ENCODE results near the gene ZNF480. TPM values are rescaled to one million over a fixed set of nuclear protein-coding genes. Genes with fewer than 3 reads are reported as not detected.
A peak's percentile ranks its signal among the peaks of the same experiment; 100 is the strongest.
"Not testable (repeated sequence)": the region's sequence is repeated elsewhere in the genome, so short reads cannot be mapped to it uniquely, and the experiment has no call there.

Gene ZNF480
- total RNA-seq, 1 experiment from 2014 or later, result 9.6 TPM

DNA sequence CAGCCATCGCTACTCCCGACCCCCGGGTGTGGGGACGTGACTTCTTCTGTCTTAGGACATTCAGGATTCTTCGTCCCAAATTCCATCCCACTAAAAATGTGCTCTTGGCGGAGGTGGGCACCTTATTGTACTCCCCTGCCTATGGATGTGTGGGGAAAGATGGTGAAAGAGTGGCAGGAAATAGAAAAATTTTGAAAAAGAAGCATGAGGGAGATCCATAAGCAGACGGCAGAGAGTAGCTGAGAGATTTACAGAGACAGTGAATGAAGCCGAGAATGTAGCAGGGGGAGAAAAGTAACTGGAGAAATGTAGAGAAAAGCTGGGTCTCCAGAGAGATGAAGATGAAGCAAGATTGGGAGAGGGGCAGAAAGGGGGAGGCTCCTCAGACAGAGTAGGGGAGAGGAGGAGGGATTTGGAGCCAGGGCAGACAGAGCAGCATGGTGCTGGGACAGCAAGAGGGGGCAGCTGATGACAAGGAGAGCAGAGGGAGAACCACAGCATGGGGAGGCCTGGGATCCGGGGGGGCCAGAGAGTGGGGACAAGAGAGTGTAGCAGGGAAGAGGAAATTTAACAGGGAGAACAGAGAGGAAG is 39.9 kb downstream of the ZNF480 start:
- TF ChIP-seq EZH2phosphoT487 (IDR thresholded peaks at IDR 0.05; ENCODE audit: borderline replicate concordance, low read length) (no peak), EZH2 (IDR thresholded peaks at IDR 0.05; ENCODE audit: low read length, unreplicated experiment) (no peak), CTCF (conservative IDR thresholded peaks at IDR 0.05; ENCODE audit: low read depth, low read length) (no peak)
- ChIA-PET POLR2A (ENCODE audit: unreplicated experiment) (no interaction called here), CTCF (no interaction called here)
- no peaks in the 10 kb centered on the region for H3K4me1 ChIP-seq (ENCODE audit: insufficient read depth, low read length)
- no TSS peak for BruUV-seq (replicated peaks)
- no peaks in the 10 kb centered on the region for H4K20me1 ChIP-seq (ENCODE audit: low read length)
- peaks cover 23% of the 10 kb centered on the region for H3K9me3 ChIP-seq (ENCODE audit: low read length)
- no peaks in the 10 kb centered on the region for H3K79me2 ChIP-seq (ENCODE audit: low read length)
- no peak; the same call in 1 of the 2 replicates for ATAC-seq
- intact Hi-C loops (cut with micrococcal nuclease), result no loop called here
- no peaks in the 10 kb centered on the region for H3K9me2 ChIP-seq (replicated peaks; ENCODE audit: low read length)
- no peak overlapping the region for H3K27ac ChIP-seq (ENCODE audit: low read length)
- no peaks in the 10 kb centered on the region for H3F3A ChIP-seq (ENCODE audit: low read length, unreplicated experiment)
- H2AFZ ChIP-seq (ENCODE audit: low read length), result peak overlapping the region; percentile 96; the same call in 1 of the 2 replicates
- H3K36me3 ChIP-seq (ENCODE audit: low read depth, low read length), result peaks cover 3% of the 10 kb centered on the region; the same call in 1 of the 2 replicates
- no peak for DNase-seq
- peak overlapping the region; percentile 77 for H3K9ac ChIP-seq (ENCODE audit: low read length)
- H3K27me3 ChIP-seq (ENCODE audit: low read length), result no peaks in the 10 kb centered on the region
- H3K4me2 ChIP-seq (ENCODE audit: low read length), result peak overlapping the region; percentile 83
- H3K4me3 ChIP-seq (ENCODE audit: low read length), result peak overlapping the region; percentile 70

DNA sequence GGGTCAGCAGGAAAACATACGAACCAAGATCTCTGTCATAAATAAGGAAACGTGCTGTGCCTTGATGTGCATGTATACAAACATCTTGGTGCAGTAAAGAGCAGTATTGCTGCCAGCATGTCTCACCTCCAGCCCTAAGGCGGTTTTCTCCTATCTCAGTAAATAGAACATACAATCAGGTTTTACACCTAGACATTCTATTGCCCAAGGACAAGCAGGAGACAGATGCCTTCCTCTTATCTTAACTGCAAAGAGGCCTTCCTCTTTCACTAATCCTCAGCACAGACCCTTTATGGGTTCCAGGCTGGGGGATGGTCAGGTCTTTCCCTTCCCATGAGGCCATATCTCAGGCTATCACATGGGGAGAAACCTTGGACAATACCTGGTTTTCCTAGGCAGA is 42.1 kb downstream of the ZNF480 start:
- POLR2A ChIA-PET (ENCODE audit: unreplicated experiment), result not testable (repeated sequence)

DNA sequence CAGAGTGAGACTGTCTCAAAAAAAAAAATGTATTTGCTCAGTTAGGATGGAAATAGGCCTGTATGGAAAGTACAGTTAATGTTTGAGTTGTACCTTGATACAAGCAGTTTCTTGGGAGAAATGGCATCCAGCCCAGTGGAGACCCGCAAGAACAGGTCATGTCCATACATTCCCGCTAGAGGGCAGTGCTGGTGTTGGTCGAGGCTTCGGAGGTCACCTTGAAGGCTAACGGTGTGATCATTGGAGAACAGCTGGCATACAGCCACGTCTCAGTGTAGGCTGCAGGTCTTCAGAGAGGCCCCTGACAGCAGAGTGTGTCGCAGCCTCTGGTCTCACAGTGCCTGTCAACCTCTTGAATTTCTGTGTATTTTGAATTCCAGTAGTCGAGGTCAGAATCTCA is 46.6 kb downstream of the ZNF480 start:
- H3K4me1 ChIP-seq (ENCODE audit: insufficient read depth, low read length), result no peaks in the 10 kb centered on the region
- no peak overlapping the region for H2AFZ ChIP-seq (ENCODE audit: low read length)
- no peaks in the 10 kb centered on the region for H4K20me1 ChIP-seq (ENCODE audit: low read length)
- peaks cover 6% of the 10 kb centered on the region; the same call in 1 of the 2 replicates for H3K36me3 ChIP-seq (ENCODE audit: low read depth, low read length)
- H3K4me3 ChIP-seq (ENCODE audit: low read length), result no peak overlapping the region
- ATAC-seq (no peak), DNase-seq (peak; percentile 8)
- H3K27ac ChIP-seq (ENCODE audit: low read length), result no peak overlapping the region
- no peak overlapping the region for H3K9ac ChIP-seq (ENCODE audit: low read length)
- no peaks in the 10 kb centered on the region for H3F3A ChIP-seq (ENCODE audit: low read length, unreplicated experiment)
- H3K4me2 ChIP-seq (ENCODE audit: low read length), result no peak overlapping the region
- BruUV-seq (replicated peaks), result no TSS peak
- H3K79me2 ChIP-seq (ENCODE audit: low read length), result no peaks in the 10 kb centered on the region
- intact Hi-C loops (cut with micrococcal nuclease), result no loop called here
- POLR2A ChIA-PET (ENCODE audit: unreplicated experiment), result no interaction called here
- no peaks in the 10 kb centered on the region for H3K9me2 ChIP-seq (replicated peaks; ENCODE audit: low read length)
- no peaks in the 10 kb centered on the region for H3K27me3 ChIP-seq (ENCODE audit: low read length)
- CTCF ChIA-PET, result no interaction called here
- peaks cover 30% of the 10 kb centered on the region for H3K9me3 ChIP-seq (ENCODE audit: low read length)
- TF ChIP-seq EZH2phosphoT487 (IDR thresholded peaks at IDR 0.05; ENCODE audit: borderline replicate concordance, low read length) (no peak), CTCF (conservative IDR thresholded peaks at IDR 0.05; ENCODE audit: low read depth, low read length) (peak; percentile 50), EZH2 (IDR thresholded peaks at IDR 0.05; ENCODE audit: low read length, unreplicated experiment) (no peak)

More for the DNA sequence above, 42.1 kb downstream of the ZNF480 start:
- CTCF ChIA-PET; H3K4me2 ChIP-seq (ENCODE audit: low read length); H3K9me2 ChIP-seq (replicated peaks; ENCODE audit: low read length); ATAC-seq; H3F3A ChIP-seq (ENCODE audit: low read length, unreplicated experiment); DNase-seq; H2AFZ ChIP-seq (ENCODE audit: low read length); H3K79me2 ChIP-seq (ENCODE audit: low read length); H3K4me1 ChIP-seq (ENCODE audit: insufficient read depth, low read length); H3K36me3 ChIP-seq (ENCODE audit: low read depth, low read length); H4K20me1 ChIP-seq (ENCODE audit: low read length); H3K27ac ChIP-seq (ENCODE audit: low read length); intact Hi-C loops (cut with micrococcal nuclease); H3K9ac ChIP-seq (ENCODE audit: low read length); H3K4me3 ChIP-seq (ENCODE audit: low read length); BruUV-seq (replicated peaks); H3K27me3 ChIP-seq (ENCODE audit: low read length): not testable (repeated sequence)
- peaks cover 11% of the 10 kb centered on the region for H3K9me3 ChIP-seq (ENCODE audit: low read length)

Measured in PC-3 (cell line).